HCT116 (cell line): ENCODE results near the gene HDAC5.

Experiments
- CEBPB ChIP-seq: IDR thresholded peaks from 2 replicates; pipeline ENCODE4 v1.6.1; 2012; ENCODE audit warnings: low read depth
- CTCF ChIP-seq, 3 experiments: fragments of 200-600 bp in 1 of 3; sonication (generic) in 1 of 3; IDR thresholded peaks in 2 of 3; conservative IDR thresholded peaks in 1 of 3; 2 replicates each; pipeline ENCODE4 v1.5.1; 2012 to 2017; ENCODE audit warnings: low read depth in 2 of 3, low read length in 2 of 3, antibody characterized with exemption in 1 of 3, borderline replicate concordance in 1 of 3, control low read depth in 1 of 3, mild to moderate bottlenecking in 1 of 3, mixed read lengths in 1 of 3, mixed run types in 1 of 3, moderate library complexity in 1 of 3; ENCODE audit not compliant: insufficient read depth in 1 of 3
- EZH2 ChIP-seq: fragments of 200-600 bp; sonication (generic); IDR thresholded peaks from 2 replicates; pipeline ENCODE4 v1.6.1; 2017; ENCODE audit warnings: antibody characterized with exemption, mixed run types
- EZH2phosphoT487 ChIP-seq: fragments of 200-600 bp; IDR thresholded peaks from 2 replicates; pipeline ENCODE4 v1.6.1; 2018; ENCODE audit warnings: antibody characterized with exemption, borderline replicate concordance
- JUND ChIP-seq: IDR thresholded peaks from 2 replicates; pipeline ENCODE4 v1.6.1; 2012
- POLR2A ChIP-seq: IDR thresholded peaks from 2 replicates; pipeline ENCODE4 v1.7.0; 2011; ENCODE audit warnings: borderline replicate concordance; ENCODE audit not compliant: insufficient read depth, insufficient read length; ENCODE audit errors: extremely low read depth
- POLR2AphosphoS5 ChIP-seq: IDR thresholded peaks from 2 replicates; pipeline ENCODE4 v1.6.1; 2011; ENCODE audit warnings: mild to moderate bottlenecking, low read depth, low read length, moderate library complexity
- REST ChIP-seq: IDR thresholded peaks from 2 replicates; pipeline ENCODE4 v1.6.1; 2012; ENCODE audit warnings: low read depth
- SIN3A ChIP-seq: IDR thresholded peaks from 2 replicates; pipeline ENCODE4 v1.6.1; 2012; ENCODE audit warnings: low read depth
- SRF ChIP-seq: IDR thresholded peaks from 2 replicates; pipeline ENCODE4 v1.6.1; 2012; ENCODE audit warnings: low read depth
- ZBTB33 ChIP-seq: IDR thresholded peaks from 2 replicates; pipeline ENCODE4 v1.6.1; 2011; ENCODE audit warnings: mild to moderate bottlenecking, low read length, moderate library complexity; ENCODE audit not compliant: insufficient replicate concordance; ENCODE audit errors: extremely low read depth

GRCh38 chr17:44132275-44132821 lies 8.9 kb upstream of the HDAC5 start:
- TF ChIP-seq POLR2A (no peak), CTCF (IDR thresholded peaks at IDR 0.05 in 2 of 3, conservative IDR thresholded peaks at IDR 0.05 in 1 of 3; ENCODE audit: borderline replicate concordance in 1 of 3, insufficient read depth in 1 of 3, low read depth in 2 of 3, low read length in 2 of 3) (no peak), JUND (no peak), CEBPB (no peak), EZH2phosphoT487 (no peak), SIN3A (no peak), ZBTB33 (no peak), SRF (no peak), EZH2 (no peak), POLR2AphosphoS5 (no peak), REST (no peak)
